Smooth muscle cell (in vitro differentiated cells): Measurements from ENCODE around the gene UBE2Z. TPM values are rescaled to one million over a fixed set of nuclear protein-coding genes. Genes with fewer than 3 reads are reported as not detected.
A peak's percentile ranks its signal among the peaks of the same experiment; 100 is the strongest.

Experiments used
- DNase-seq: peaks from one replicate; lab custom pipeline; 2025; ENCODE audit not compliant: unreplicated experiment; lab: John Stamatoyannopoulos, UW
- H2AFZ ChIP-seq: fragments of 200-600 bp; sonication (generic); 2 replicates; pipeline ENCODE4 v1.6.0; 2016; ENCODE audit warnings: antibody characterized with exemption, low read depth, mild to moderate bottlenecking
- H3F3A ChIP-seq: fragments of 200-600 bp; sonication (generic); 2 replicates; pipeline ENCODE4 v1.6.0; 2017; ENCODE audit warnings: antibody characterized with exemption, low read depth
- H3K27ac ChIP-seq: fragments of 200-600 bp; sonication (generic); 2 replicates; pipeline ENCODE4 v1.5.1; 2016; ENCODE audit warnings: low read depth, mild to moderate bottlenecking
- H3K27me3 ChIP-seq: fragments of 200-600 bp; sonication (generic); 2 replicates; pipeline ENCODE4 v1.6.1; 2016; ENCODE audit warnings: low read depth, mild to moderate bottlenecking
- H3K36me3 ChIP-seq: fragments of 200-600 bp; sonication (generic); 2 replicates; pipeline ENCODE4 v1.5.1; 2016; ENCODE audit warnings: low read depth
- H3K4me1 ChIP-seq: fragments of 200-600 bp; sonication (generic); 2 replicates; pipeline ENCODE4 v1.5.1; 2016; ENCODE audit warnings: low read depth
- H3K4me2 ChIP-seq: fragments of 200-600 bp; sonication (generic); 2 replicates; pipeline ENCODE4 v1.6.0; 2016; ENCODE audit warnings: mild to moderate bottlenecking
- H3K4me3 ChIP-seq: fragments of 200-600 bp; sonication (generic); 2 replicates; pipeline ENCODE4 v1.5.1; 2016; ENCODE audit warnings: mild to moderate bottlenecking
- H3K79me2 ChIP-seq: fragments of 200-600 bp; sonication (generic); 2 replicates; pipeline ENCODE4 v1.6.0; 2016; ENCODE audit warnings: low read depth, mild to moderate bottlenecking
- H3K9ac ChIP-seq: fragments of 200-600 bp; sonication (generic); 2 replicates; pipeline ENCODE4 v1.6.0; 2016; ENCODE audit warnings: low read depth
- H3K9me3 ChIP-seq: fragments of 200-600 bp; sonication (generic); replicated peaks from 2 replicates; pipeline ENCODE4 v1.5.1; 2016; ENCODE audit warnings: low read depth
- H4K20me1 ChIP-seq: fragments of 200-600 bp; sonication (generic); 2 replicates; pipeline ENCODE4 v1.6.0; 2016; ENCODE audit warnings: low read depth
- CTCF ChIP-seq: fragments of 200-600 bp; sonication (generic); IDR thresholded peaks from 2 replicates; pipeline ENCODE4 v1.5.1; 2017; ENCODE audit warnings: borderline replicate concordance, mild to moderate bottlenecking, antibody characterized with exemption; ENCODE audit not compliant: insufficient read depth, poor library complexity, severe bottlenecking
- WGBS: methylation state at CpG from one replicate; pipeline ENCODE4 v1.1.7; 2016; ENCODE audit warnings: low lambda C conversion rate; 5-methylcytosine and 5-hydroxymethylcytosine counted together
- polyA plus RNA-seq: library from polyadenylated mRNA; unstranded; fragments of >200 nt; fragmentation: Nextera tagmentation; extraction: Ambion mirVana; gene quantifications from 2 replicates; pipeline ENCODE4 v1.2.1, GENCODE V29; 2016
- total RNA-seq: library from RNA; depleted of rRNA; stranded (reverse); fragments of >200 nt; gene quantifications from 2 replicates; pipeline ENCODE4 v1.2.3, GENCODE V29; 2014

UBE2Z gene
- total and polyA plus RNA-seq, 2 experiments from 2014 or later, result 67.5 to 73.2 TPM

- Histone ChIP-seq H3K4me3 (no peak overlapping the region), H3K4me1 (no peaks in the 10 kb centered on the region), H3K36me3 (peaks cover 42% of the 10 kb centered on the region), H2AFZ (no peak overlapping the region), H3K9me3 (no peaks in the 10 kb centered on the region), H3K9ac (no peak overlapping the region), H3K27ac (no peak overlapping the region), H3K4me2 (no peak overlapping the region), H4K20me1 (peaks cover 52% of the 10 kb centered on the region), H3F3A (peaks cover 47% of the 10 kb centered on the region), H3K27me3 (no peaks in the 10 kb centered on the region), H3K79me2 (peaks cover 14% of the 10 kb centered on the region)
- TF ChIP-seq CTCF, result no peak
- WGBS, result 70% methylated on average over 4 of the region's 4 CpGs
- DNase-seq, result no peak
These were observed 17.2 kb downstream of the UBE2Z start for GRCh38 chr17:48925251-48925990.

- H4K20me1 ChIP-seq, result peaks cover 47% of the 10 kb centered on the region
- no peaks in the 10 kb centered on the region for H3K4me1 ChIP-seq
- H3K27ac ChIP-seq, result no peak overlapping the region
- H3K79me2 ChIP-seq, result peaks cover 9% of the 10 kb centered on the region
- H3K27me3 ChIP-seq, result no peaks in the 10 kb centered on the region
- H3K4me2 ChIP-seq, result no peak overlapping the region
- TF ChIP-seq CTCF, result no peak
- H3K36me3 ChIP-seq, result peaks cover 37% of the 10 kb centered on the region
- no peak overlapping the region for H3K4me3 ChIP-seq
- WGBS, result 90% methylated on average over 3 of the region's 3 CpGs
- peaks cover 47% of the 10 kb centered on the region for H3F3A ChIP-seq
- DNase-seq, result no peak
- no peak overlapping the region for H3K9ac ChIP-seq
- H3K9me3 ChIP-seq, result no peaks in the 10 kb centered on the region
- no peak overlapping the region for H2AFZ ChIP-seq
These were observed 17.8 kb downstream of the UBE2Z start for GRCh38 chr17:48925991-48926342.

- H4K20me1 ChIP-seq, result peaks cover 29% of the 10 kb centered on the region
- no peak overlapping the region for H3K4me3 ChIP-seq
- DNase-seq, result no peak
- H3K9me3 ChIP-seq, result no peaks in the 10 kb centered on the region
- H3K4me1 ChIP-seq, result no peaks in the 10 kb centered on the region
- H3K4me2 ChIP-seq, result no peak overlapping the region
- no peaks in the 10 kb centered on the region for H3K27me3 ChIP-seq
- peaks cover 25% of the 10 kb centered on the region for H3K36me3 ChIP-seq
- no peaks in the 10 kb centered on the region for H3K79me2 ChIP-seq
- no peak overlapping the region for H3K9ac ChIP-seq
- peak overlapping the region; percentile 43 for H3K27ac ChIP-seq
- no peak overlapping the region for H2AFZ ChIP-seq
- H3F3A ChIP-seq, result peaks cover 49% of the 10 kb centered on the region
- WGBS, result 90% methylated on average over 6 of the region's 6 CpGs
- no peak for TF ChIP-seq CTCF
These were observed 20.0 kb downstream of the UBE2Z start for GRCh38 chr17:48927978-48928745.
